ENCODE data around the gene MRGPRF.

Gene MRGPRF

DNA sequence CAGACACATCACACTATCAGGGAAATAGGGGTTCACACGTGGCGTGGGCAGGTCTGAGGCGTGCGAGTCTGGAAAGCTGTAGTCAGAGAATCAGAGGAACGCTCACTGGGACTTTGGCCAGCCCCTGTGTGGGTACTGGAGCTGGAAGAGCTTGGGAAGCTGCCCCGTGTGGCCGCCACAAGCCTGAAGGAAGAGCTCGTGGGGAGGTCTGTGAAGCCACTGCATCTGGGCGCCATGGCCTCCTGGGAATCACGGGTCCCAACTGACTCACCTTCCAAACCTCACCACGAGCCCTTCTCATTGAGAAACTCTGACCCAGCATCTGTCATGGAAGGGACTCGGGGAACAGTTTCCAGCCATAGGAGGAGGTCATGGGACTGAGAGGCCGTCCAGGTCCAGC, 5.9 kb upstream of the MRGPRF start:
- no peak for DNase-seq

GRCh38 chr11:69017951-69018350, 4.9 kb upstream of the MRGPRF start:
- DNase-seq = no peak

DNA sequence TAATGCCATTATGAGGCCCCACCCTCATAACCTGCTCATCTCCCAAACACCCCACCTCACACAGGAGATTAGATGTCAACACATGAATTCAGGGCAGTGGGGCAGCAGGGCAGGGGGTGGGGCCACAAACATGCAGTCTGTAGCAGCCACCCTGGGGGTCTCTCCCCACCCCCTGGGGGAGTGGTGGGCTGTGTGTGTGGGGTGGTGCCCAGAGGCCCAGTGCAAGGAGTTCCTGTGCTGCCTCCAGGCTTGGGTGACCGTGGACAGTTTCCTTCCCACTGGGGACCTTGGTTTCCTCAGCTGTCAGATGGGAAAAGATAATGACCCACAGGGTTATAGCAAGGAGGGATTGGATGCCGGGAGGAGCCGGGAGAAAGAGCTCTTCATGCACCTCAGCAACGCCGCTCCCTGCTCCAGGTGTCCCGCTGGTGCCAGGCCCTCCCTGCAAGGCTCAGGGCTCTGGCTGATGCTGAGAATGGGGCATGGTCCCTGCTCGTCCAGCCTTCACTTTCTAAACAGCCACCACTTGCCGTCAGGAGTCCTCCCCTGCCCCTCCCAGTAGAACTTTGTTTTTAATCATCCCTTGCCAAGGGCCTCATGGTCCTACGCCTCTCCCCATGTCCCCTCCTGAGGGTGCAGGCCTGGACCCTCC, 2.0 kb upstream of the MRGPRF start:
- DNase-seq = no peak

- DNase-seq = no peak
These were observed 1.2 kb upstream of the MRGPRF start for GRCh38 chr11:69014084-69014851.

DNA sequence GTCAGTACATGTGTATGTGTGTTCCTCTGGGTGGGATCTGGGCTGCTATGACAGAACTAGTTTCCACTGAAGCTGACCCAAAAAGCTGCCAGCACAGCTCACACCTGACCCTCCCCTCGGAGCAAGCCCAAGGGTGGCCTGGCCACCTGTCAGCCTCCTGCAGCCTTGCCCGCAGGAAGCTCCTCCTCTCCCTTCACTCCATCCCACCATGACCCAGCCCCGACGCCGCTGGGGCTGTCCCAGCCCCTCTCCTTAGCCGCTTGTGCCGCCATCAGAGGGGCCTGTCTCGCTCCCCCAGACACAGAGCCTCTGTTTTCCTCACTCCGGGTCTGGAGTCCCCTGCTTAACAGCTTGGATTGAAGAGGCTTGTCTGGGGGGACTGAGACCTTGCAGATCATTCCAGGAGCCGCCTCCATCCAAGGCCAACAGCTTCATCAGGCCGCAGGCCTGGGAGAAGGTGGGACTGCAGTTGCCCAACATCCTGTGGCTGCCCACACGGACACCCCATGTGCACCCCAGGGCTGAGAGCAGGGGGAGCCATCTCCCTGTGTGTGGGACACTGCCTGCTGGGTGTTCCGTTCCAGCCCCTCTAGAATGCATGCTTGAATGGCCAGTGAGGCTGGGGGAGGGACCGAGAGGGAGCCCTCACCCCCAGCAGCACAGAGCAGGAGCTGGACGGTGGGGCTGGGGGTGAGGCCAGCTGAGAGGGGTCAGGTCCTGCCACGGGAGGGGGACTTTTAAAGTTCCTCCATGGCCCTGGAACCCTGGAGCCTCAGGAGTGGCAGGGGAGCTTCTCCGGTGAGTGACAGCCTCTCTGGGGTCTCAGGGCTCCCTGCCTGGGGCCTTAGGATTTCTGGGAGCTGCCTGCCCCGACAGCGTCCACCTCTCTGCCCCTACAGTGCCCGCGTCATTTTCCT, 696 bp downstream of the MRGPRF start:
- no peak for DNase-seq

- no peak for DNase-seq
These were observed 1.4 kb downstream of the MRGPRF start for GRCh38 chr11:69011624-69012091.

DNA sequence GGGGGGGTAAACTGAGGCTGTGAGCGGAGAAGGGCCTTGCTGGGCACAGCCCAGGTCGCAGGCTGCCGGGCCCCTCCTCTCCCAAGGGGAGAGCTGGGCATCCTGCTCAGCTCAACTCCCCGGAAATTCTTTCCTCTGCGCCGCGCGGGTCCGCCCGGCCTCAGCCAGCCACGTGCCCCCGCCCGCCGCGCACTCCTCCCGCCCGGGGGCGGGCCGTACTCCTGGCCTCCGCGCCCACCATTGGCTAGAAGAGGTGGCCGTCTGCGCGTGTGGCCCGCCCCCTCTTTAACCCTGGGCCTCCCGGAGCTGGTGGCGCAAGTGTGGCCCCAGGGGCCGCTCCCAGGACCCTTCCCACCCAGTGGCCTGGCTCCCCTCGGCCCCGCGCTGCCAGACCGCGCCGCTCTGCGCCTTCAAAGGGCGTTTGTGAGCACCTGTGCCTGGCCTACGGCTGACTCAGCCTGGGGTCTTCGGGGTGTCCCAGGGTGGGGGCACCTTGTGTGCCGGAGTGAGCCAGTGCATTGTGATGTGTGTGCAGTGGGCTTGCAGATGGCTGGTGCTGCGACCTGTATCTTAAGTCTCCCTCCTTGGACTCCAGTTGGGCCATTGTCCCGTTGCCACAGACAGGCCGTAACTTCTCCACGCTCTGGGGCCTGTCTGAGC, 2.0 kb downstream of the MRGPRF start:
- peak; percentile 49 for DNase-seq

GRCh38 chr11:69010361-69010891, 2.6 kb downstream of the MRGPRF start:
- DNase-seq = no peak

DNA sequence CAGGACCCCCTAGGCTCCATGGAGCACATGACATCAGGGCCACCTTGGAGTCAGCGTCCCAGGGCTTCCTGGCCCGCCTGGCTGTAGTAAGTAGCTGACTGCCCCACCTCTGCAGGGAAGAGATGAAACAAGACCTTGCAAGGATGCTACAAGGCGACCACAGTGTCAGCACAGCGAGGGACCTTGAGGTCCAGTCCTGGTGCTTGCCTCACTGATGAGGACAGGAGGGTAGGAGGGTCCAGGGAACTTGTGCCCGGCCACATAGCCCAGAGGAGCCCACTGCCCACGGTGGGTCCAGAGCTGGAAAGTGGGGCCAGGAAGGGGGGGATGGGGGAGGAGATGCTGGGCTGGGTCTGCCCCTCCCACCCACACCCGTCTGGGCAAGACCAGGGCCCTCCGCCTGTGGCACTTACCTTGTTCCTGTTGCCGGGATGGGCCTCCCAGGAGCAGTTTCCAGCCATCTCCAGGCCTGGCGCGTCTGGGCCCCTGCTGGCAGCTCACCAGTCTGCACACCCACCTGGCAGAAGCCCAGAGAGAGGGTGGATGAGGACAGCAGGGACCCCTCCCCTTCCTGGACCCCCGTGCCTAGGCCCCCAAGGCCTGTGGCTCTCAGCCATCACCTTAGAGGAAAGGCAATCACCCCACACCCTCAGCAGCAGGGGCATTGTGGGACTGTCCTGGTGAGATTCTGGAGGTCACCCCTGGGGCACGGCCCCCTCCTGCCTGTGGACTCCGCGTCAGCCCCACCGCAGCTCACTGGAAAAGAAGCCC, 3.4 kb downstream of the MRGPRF start:
- DNase-seq = no peak

- DNase-seq = no peak
These were observed 4.2 kb downstream of the MRGPRF start for GRCh38 chr11:69008737-69009440.

- no peak for DNase-seq
These were observed 5.1 kb downstream of the MRGPRF start for GRCh38 chr11:69007975-69008381.

GRCh38 chr11:69006816-69007215, 6.2 kb downstream of the MRGPRF start:
- no peak for DNase-seq

DNA sequence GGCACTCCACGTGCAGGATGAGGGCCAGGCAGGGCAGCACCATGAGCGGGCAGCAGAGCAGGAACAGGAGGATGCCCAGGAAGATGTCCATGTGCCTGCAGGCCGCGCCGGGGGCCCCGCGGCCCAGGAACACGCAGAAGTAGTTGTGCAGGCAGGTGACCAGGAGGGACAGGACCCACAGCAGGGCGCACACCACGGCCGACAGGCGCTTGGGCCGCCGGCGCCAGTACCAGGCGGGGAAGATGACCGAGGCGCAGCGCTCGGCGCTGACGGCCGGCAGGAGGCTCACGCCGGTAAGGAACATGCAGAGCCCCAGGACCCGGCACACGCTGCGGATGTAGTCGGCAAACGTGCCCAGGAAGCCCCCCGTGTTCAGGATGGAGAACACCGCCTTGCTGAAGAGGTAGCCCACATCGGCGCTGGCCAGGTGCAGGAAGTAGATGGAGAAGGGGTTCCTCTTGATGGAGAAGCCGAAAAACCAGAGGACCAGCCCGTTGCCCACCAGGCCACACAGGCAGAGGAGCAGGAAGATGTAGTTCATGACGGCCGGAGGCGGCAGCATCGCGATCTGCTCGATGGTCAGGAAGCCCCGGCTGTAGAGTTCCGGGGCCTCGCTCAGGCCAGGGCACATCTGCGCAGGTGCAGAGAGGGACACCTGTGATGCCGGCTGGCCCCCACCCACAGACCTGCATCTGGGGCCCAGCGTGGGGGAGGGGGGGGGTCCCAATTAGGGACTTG, 7.2 kb downstream of the MRGPRF start:
- no peak for DNase-seq

DNA sequence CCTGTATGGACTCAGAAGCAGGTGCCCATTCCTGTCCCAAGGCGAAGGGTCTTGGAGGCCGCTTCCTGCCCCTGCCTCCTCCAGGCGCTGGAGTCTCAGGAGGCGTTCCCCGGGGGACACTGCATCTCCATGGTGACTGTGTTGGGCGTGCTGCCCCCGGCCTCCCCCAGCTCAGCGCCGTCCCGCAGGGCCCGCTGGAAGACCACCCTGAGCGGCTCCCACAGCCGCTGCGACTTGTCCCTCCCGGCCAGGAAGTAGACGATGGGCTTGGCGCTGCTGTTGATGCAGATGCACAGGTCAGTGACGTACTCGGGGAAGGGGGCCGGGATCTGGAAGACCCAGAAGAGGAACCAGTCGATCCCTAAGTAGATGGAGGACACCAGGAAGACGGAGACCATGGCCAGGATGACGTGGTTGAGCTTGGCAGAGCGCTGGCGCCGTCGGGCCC, 7.8 kb downstream of the MRGPRF start:
- no peak for DNase-seq

DNA sequence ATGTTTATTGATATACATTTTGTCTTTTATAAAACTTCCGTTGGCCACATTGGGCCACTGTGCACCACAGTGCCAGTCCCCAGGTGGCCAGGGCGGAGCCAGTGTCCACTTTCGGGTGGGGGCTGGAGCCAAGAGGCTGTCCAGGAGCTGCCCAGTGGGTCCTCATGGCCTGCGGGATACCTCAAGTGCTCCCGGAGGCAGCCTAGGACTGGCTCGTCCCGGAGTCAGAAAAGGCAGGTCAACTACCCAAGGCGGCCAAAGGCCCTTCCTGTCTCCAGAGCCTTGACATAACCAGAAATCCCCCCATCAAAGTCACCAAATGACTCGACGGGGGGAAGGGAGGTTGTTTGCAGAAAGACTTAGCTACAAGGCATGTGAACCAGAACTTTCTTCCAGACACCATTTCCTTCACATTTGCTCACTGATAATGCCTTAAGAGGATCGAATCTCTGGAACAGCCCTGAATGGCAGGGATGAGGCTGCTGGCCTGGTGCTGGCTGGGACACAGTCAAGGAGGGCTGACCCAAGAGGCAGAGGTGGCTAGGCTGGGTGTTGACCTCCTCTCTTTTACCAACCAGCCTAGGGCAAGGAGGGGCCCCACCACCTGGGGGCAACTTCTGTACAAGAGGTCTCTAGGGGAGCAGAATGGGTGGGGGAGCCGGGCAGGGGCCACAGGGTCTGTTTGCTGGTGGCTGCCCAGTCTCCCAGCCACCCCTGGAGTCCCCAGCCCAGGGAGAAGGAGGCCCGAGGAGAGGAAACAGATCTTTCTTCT, 8.4 kb downstream of the MRGPRF start:
- no peak for DNase-seq

DNA sequence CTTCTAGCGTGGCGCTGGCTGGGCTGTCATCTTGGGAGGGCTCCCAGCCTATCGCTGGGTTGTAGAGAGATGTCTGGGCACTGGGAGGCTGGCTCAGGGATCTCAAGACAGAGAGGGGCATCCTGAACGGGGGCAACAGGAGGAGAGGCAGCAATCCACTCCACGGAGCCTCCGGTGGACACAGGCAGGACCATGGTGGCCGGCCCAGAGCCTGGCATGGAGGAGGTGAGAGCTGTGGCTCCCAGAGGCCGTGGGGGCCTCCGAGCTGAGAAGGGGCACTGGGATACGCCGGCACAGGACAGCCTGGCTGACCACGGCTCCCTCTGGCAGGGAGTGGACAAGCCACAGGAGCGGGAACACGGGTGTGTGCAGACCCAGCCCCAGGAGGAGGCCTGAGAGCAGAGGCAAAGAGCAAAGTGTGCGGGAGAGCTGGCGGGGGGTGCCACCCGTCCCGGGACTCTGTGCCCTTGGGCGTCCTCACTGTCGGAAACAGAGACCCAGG, 9.1 kb downstream of the MRGPRF start:
- no peak for DNase-seq

GRCh38 chr11:69003301-69003865, 9.7 kb downstream of the MRGPRF start:
- no peak for DNase-seq

GRCh38 chr11:69002570-69003231, 10.3 kb downstream of the MRGPRF start:
- no peak for DNase-seq
